ENCODE data around the gene KCTD4. TPM values are rescaled to one million over a fixed set of nuclear protein-coding genes. Genes with fewer than 3 reads are reported as not detected.

Gene KCTD4
- total and polyA plus RNA-seq, 2 donors (not counting 3 experiments of a cell fraction or from before 2014, with no cell fraction given), result not detected

DNA sequence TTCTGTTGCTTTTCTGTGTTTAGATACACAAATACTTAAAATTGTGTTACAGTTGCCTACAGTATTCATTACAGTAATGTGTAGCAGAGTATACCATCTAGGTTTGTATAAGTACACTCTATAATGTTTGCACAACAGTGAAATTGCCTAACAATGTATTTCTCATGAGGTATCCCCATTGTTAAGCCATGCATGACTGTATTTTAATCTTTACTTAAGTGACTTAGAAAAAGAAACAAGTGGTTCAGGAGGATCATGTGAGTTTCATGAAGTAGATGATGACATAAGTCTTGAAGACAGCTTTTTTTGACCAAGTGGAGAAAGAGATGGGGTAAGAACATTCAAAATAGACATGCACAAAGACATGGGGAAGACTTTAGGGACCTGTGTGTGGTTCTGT is 8.4 kb upstream of the KCTD4 start:
- TF ChIP-seq MAX (IDR thresholded peaks at IDR 0.05; ENCODE audit: insufficient read depth, insufficient read length), result no peak
- no peak for TF ChIP-seq POLR2A (IDR thresholded peaks at IDR 0.05; ENCODE audit: low read depth, low read length)
- no peak for TF ChIP-seq MYC (IDR thresholded peaks at IDR 0.05; ENCODE audit: low read depth, low read length)
- no peak for TF ChIP-seq GATA2 (IDR thresholded peaks at IDR 0.05; ENCODE audit: insufficient read depth, insufficient read length, low read depth, low read length)
- TF ChIP-seq, protein P1, sequence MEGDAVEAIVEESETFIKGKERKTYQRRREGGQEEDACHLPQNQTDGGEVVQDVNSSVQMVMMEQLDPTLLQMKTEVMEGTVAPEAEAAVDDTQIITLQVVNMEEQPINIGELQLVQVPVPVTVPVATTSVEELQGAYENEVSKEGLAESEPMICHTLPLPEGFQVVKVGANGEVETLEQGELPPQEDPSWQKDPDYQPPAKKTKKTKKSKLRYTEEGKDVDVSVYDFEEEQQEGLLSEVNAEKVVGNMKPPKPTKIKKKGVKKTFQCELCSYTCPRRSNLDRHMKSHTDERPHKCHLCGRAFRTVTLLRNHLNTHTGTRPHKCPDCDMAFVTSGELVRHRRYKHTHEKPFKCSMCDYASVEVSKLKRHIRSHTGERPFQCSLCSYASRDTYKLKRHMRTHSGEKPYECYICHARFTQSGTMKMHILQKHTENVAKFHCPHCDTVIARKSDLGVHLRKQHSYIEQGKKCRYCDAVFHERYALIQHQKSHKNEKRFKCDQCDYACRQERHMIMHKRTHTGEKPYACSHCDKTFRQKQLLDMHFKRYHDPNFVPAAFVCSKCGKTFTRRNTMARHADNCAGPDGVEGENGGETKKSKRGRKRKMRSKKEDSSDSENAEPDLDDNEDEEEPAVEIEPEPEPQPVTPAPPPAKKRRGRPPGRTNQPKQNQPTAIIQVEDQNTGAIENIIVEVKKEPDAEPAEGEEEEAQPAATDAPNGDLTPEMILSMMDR (IDR thresholded peaks at IDR 0.05; ENCODE audit: extremely low read depth in 1 of 2, insufficient read depth in 1 of 2, low read depth in 1 of 2, low read length in 2 of 2), result no peak
- TF ChIP-seq FOS (IDR thresholded peaks at IDR 0.05; ENCODE audit: borderline replicate concordance, insufficient read depth, low read length), result no peak
- TF ChIP-seq EZH2 (IDR thresholded peaks at IDR 0.05; ENCODE audit: borderline replicate concordance, low read depth, low read length, severe bottlenecking), result no peak
- TF ChIP-seq JUN (IDR thresholded peaks at IDR 0.05; ENCODE audit: borderline replicate concordance, insufficient read depth, insufficient read length, low read depth), result no peak
- no peak for TF ChIP-seq POLR2AphosphoS5 (IDR thresholded peaks at IDR 0.05; ENCODE audit: insufficient read depth, low read depth, low read length)
- intact Hi-C loops (cut with micrococcal nuclease) (loop anchor here (5.0 kb wide), 1 partner anchor 87 kb away; the partner anchor contains the start of gene GTF2F2), dilution Hi-C loops (cut with MboI; ENCODE audit: extremely low pct_ligation_motif_present, low sequenced_read_pairs) (no loop called here)
- no peaks in the 10 kb centered on the region for H3K27me3 ChIP-seq (ENCODE audit: control insufficient read depth in 2 of 2, insufficient read depth in 2 of 2, low read length in 2 of 2)
- H3K79me2 ChIP-seq (ENCODE audit: control insufficient read depth, insufficient read depth, low read length), result no peaks in the 10 kb centered on the region
- no peak overlapping the region for H2AFZ ChIP-seq (ENCODE audit: low read depth, low read length)
- no peaks in the 10 kb centered on the region for H3K9me3 ChIP-seq (replicated peaks; ENCODE audit: control insufficient read depth, insufficient read depth, low read length)
- H3K9ac ChIP-seq (replicated peaks; ENCODE audit: extremely low read depth, insufficient read depth, low read length), result no peak overlapping the region
- peaks cover 23% of the 10 kb centered on the region for H3K4me1 ChIP-seq (ENCODE audit: control insufficient read depth, extremely low read depth, insufficient read depth, low read length)
- no peaks in the 10 kb centered on the region for H3K36me3 ChIP-seq (ENCODE audit: control insufficient read depth in 2 of 2, extremely low read depth in 1 of 2, insufficient read depth in 2 of 2, low read length in 2 of 2)
- CTCF ChIA-PET, result no interaction called here
- no peak overlapping the region for H3K4me2 ChIP-seq (ENCODE audit: insufficient read depth, low read length)
- no peaks in the 10 kb centered on the region for H3K9me1 ChIP-seq (replicated peaks; ENCODE audit: control insufficient read depth, extremely low read depth, insufficient read depth, low read length)
- H4K20me1 ChIP-seq (replicated peaks; ENCODE audit: control insufficient read depth, extremely low read depth, insufficient read depth, low read length), result no peaks in the 10 kb centered on the region
- H3K27ac ChIP-seq (ENCODE audit: insufficient read depth, low read depth, low read length), result no peak overlapping the region
- DNase-seq (ENCODE audit: low read depth, low spot score), result no peak
- POLR2A ChIA-PET, result no interaction called here
- no TSS peak for BruUV-seq (replicated peaks)
- no peak overlapping the region for H3K4me3 ChIP-seq (replicated peaks in 1 of 3; ENCODE audit: insufficient read depth in 1 of 3, low read depth in 1 of 3, low read length in 3 of 3)
- FAIRE-seq, result no peak
